NCI-H748 treated with DMSO at 0.1 percent for 48 hours (cell line): ENCODE data around the gene ATP12A.

Source experiments
- DNase-seq: peaks from one replicate; lab custom pipeline; 2025; lab: John Stamatoyannopoulos, UW

ATP12A gene

GRCh38 chr13:24663089-24663395 lies 17.2 kb upstream of the ATP12A start:
- no peak for DNase-seq

DNA sequence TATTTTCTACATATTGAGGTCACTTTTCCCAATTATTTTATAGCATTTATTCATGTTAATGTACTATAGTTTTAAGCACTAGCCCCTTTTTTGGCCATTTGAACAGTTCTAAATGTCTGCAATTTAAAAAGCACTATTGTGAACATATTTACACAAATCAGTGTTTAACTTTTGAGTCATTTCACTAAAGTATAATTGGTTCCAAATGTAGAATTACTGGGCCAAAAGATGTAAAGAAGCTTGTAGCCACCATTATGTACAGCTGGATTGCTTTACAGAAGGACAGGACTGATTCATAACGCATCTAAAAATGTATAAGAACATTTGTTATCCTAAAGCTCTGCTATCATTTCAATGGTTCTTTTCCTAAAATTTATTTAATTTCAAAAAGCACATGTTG lies 16.6 kb upstream of the ATP12A start:
- DNase-seq: no peak

GRCh38 chr13:24664726-24665409 lies 15.3 kb upstream of the ATP12A start:
- no peak for DNase-seq

- no peak for DNase-seq
Observed at GRCh38 chr13:24668511-24668910, 11.7 kb upstream of the ATP12A start.

DNA sequence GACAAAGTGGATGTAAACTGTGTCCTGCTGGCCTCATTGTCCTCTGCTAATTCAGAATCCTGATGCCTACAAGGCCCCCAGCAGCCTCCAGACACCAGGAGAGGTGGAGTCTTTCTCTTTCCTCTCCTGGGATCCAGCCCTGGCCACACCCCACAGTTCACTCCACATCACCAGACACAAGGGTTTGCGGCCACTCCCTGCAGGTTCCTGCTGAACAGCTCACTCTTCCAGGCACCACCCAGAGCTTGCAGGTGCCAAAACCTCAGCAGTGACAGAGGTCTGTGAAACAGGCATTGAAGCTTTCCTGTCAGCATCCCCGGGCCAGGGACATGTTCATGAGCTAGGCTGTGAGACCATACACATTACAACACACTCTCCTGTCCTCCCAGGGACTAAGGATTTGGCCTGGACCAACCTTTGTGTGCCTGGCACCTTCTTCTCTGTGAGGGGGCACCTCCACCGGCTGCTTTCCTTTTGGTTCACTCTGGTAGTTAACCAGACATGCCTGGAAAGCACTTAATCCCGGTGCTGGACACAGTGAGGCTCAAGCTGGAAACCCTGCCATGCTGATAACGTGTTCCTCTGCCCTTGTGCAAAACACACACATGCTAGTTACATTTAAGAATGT lies 11.1 kb upstream of the ATP12A start:
- DNase-seq: peak; percentile 15

DNA sequence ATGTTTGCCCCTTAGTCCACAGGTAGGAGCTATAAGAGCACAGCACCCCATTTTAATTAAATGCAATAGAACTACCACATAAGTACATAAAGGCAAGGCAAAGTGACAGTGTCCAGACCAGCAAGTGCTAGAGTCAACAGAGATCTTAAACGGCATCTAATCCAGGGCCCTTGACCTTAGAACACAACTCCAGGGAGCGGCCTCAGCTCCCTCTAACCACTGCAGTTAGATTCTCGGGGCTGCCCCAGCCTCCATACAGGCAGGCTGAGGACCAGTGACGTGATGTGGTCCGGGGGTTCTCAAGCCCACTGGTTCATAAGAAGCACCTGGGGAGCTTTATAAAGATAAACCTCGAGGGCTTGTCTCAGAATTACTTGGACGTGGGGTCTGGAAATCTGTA lies 10.0 kb upstream of the ATP12A start:
- no peak for DNase-seq

GRCh38 chr13:24670961-24671381 lies 9.2 kb upstream of the ATP12A start:
- DNase-seq: no peak

DNA sequence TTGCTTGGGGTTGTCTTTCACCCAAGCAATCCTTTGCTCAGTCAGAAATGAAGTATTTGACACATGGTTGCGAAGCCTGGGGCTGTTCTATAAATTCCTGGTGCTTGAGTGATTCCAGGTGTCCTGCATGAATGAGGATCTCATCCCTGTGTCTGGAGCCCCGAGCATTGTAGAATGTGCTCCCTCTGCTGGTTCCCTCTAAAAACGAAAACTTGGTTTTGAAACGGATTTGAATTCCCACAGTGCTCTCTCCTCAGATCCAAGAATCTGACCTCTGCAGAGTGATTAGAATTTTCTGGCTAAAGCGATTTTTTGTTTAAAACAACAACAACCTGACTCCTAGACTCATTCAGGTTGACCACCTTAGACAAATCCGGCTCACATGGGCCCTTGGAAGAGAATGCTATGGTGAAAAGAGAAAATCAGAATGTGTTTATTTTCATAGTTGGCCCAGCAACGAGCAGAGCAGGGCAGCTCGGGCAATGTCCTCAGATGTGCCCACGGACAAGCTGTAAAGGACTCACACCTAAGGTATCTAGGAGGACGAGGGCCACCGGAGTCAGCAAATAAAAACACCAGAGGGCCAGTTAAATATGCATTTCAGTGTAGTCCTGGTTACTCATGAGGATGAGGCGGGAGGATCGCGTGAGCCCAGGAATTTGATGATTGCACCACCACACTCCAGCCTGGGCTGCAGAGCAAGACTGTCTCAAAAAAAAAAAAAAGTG lies 8.7 kb upstream of the ATP12A start:
- peak; percentile 86 for DNase-seq

DNA sequence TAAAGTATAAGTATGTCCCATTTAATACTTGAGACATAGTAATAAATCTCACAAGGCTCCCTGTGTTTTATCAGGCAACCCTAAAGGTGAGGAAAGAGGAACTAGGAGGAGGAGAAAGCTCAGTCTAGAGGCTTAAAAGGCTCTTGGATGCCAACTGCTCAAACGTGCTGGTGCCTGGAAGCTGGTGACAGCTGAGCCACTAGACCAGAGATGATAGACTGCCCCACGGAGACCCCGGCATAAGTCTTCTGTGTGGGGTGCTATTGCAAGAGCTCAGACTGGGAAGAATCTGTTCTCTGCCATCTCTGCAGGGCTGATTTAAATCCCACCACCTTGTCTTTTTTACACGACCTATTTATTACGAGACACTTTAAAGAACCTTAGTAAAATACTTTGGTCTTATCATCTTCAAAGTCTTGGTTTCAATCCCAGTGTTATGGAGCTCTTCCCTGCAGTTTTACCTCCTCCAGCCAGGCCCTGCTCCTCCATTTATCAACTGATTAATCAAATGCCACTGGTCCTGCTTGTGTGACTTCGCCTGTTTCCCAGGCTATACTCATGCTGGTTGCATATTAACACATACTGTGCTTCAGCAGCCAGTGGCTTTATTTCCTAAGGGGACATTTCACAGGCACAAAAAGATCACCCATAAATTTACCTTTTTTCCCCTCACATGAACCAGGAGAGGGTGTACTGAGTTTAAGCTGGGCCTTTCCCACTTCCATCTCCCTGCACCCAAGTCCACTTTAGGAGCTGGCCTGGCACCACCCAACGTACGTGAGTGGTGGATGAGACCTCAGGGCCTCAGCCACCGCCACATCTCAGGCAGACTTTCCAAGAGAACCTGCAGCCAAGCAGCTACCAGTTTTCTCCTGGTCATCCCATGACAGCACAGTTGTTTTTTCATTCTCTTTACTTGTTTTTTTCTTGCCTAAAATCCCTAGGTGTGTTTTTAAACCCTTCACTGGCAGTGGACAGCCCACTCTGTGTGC lies 7.8 kb upstream of the ATP12A start:
- no peak for DNase-seq

DNA sequence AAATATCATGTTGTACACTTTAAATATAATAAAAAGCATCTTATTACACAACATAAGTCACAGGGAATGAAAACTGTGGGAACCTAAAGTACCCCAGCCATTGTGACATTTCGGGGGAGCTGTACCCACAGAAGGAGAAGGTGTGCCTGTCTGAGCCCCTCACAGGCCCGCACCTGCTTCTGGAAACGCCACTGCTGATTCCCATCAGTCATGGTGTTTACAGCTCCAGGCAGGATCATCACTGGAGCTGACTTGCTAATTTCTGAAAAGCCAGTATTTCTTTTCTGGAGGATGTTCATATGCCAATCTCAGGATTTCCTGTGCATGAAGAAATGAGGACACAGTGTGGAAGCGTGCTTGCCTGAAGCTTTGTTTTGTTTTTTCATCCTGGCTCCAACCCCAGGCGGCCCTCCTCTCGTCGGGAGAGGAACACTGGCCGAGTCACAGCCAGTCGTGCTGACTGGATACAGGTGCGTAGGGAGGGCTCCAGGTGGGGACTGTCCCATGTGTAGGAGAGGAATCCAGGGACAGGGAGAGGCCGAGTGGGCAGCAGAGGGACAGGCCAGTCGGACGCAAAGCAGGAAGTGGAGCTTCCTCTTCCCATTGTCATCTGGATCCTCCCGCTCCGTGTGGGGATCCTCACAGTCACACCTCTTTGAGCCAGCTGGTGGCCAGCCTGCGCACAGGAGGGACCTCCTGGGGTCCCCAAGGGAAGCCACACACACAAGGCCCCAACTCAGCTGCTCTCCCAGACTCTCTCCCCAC lies 4.2 kb upstream of the ATP12A start:
- DNase-seq: no peak

DNA sequence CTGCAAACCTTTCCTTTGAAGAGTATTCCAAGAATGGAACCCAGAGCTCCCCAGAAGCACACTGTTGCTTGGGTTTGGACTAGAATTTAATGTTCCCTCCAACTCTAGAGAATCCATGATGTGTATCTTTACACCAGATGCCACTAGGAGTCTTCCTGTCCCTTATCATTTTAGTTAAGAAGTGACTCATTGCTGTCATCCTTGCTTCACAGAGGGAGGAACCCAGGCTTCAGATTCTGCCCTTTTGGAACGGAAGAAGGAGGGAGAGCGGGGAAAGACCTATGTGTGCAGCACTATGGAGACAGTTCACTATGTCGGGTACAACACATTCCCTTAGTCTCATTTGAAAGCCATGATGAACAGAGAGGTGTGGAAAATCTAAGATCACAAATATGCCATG lies 2.1 kb upstream of the ATP12A start:
- no peak for DNase-seq

DNA sequence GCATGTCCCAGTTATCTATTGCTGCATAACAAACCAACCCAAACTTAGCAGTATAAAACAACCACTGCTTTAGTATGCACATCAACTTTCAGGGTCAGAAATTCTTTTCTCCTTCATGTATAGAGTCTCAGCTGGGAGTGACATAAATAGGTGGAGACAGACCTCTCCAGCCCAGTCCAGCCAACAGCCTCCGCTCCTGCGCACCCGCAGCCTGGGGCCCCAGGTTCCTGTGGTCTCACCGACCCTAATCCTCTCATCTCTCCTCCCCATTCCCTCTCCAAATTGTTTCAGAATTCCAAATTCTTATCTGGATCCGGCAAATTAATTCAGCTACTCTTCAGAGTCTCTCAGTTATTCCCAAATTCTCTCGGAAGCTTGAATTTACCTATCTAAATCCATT lies 522 bp upstream of the ATP12A start:
- no peak for DNase-seq

- no peak for DNase-seq
Observed at GRCh38 chr13:24680921-24681604, 855 bp downstream of the ATP12A start.

DNA sequence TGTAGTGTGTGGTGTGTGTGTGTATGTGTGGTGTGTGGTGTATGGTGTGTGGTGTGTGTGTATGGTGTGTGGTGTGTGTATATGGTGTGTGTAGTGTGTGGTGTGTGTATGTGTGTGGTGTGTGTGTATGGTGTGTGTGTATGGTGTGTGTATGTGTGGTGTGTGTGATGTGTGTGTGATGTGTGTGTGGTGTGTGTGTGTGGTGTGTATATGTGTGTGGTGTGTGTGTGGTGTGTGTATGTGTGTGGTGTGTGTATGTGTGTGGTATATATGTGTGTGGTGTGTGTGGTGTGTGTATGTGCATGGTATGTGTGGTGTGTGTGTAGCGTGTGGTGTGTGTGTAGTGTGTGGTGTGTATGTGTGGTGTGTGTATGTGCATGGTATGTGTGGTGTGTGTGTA lies 1.7 kb downstream of the ATP12A start:
- DNase-seq: no peak

GRCh38 chr13:24682353-24682752 lies 2.1 kb downstream of the ATP12A start:
- no peak for DNase-seq

GRCh38 chr13:24683351-24683750 lies 3.1 kb downstream of the ATP12A start:
- no peak for DNase-seq

GRCh38 chr13:24683838-24684599 lies 3.8 kb downstream of the ATP12A start:
- peak; percentile 73 for DNase-seq

DNA sequence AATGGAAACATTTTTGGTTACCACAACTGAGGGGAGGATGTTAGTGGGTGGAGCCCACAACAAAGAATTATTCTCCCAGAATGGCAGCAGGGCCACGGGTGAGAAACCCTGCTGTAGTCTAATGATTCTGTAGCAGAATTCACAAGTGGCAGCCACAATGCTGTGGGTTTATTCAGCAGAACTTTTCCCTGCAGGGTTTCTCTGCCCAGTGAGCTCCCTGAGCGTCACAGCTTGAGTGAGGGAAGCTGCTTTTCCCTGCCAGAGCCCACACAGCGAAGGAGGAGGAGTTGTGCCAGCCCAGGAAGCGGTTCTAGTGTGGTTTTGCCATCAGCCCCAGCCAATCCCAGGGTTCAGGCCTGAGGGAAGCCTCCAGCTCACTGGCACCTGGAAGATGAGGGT lies 4.4 kb downstream of the ATP12A start:
- DNase-seq: no peak

- no peak for DNase-seq
Observed at GRCh38 chr13:24685314-24685713, 5.1 kb downstream of the ATP12A start.

- DNase-seq: no peak
Observed at GRCh38 chr13:24687611-24688010, 7.4 kb downstream of the ATP12A start.
